ENCODE data around the gene VAV2. TPM values are rescaled to one million over a fixed set of nuclear protein-coding genes. Genes with fewer than 3 reads are reported as not detected.
"Not testable (repeated sequence)": the region's sequence is repeated elsewhere in the genome, so short reads cannot be mapped to it uniquely, and the experiment has no call there.

VAV2 gene
- total RNA-seq, 6 experiments from 2014 or later = 17.6 to 24.5 (median 21.7) TPM

GRCh38 chr9:133768371-133768858, 223.7 kb downstream of the VAV2 start:
- Mint-ChIP-seq H3K9me3 (peaks cover 17% of the 10 kb centered on the region), H3K36me3 (ENCODE audit: low read depth) (peaks cover 45% of the 10 kb centered on the region)

GRCh38 chr9:133767625-133768024, 224.5 kb downstream of the VAV2 start:
- Mint-ChIP-seq H3K27me3 (ENCODE audit: insufficient read depth) (peaks cover 2% of the 10 kb centered on the region), H3K4me1 (ENCODE audit: low read depth) (peaks cover 10% of the 10 kb centered on the region), H3K4me3 (no peak overlapping the region), H3K9me3 (peaks cover 17% of the 10 kb centered on the region), H3K27ac (no peak overlapping the region), H3K36me3 (ENCODE audit: low read depth) (peaks cover 43% of the 10 kb centered on the region)
- no peak for TF ChIP-seq CTCF (IDR thresholded peaks at IDR 0.05)
- DNase-seq = no peak

More at GRCh38 chr9:133768371-133768858, 223.7 kb downstream of the VAV2 start:
- Mint-ChIP-seq H3K4me3 (no peak overlapping the region), H3K27ac (no peak overlapping the region), H3K27me3 (ENCODE audit: insufficient read depth) (peaks cover 2% of the 10 kb centered on the region), H3K4me1 (ENCODE audit: low read depth) (peaks cover 10% of the 10 kb centered on the region)
- TF ChIP-seq CTCF (IDR thresholded peaks at IDR 0.05) = no peak
- no peak for DNase-seq

- no peak overlapping the region for H3K4me3 Mint-ChIP-seq
- H3K27me3 Mint-ChIP-seq (ENCODE audit: insufficient read depth) = no peaks in the 10 kb centered on the region; the same call in 1 of the 2 replicates
- no peak overlapping the region for H3K27ac Mint-ChIP-seq
- peaks cover 17% of the 10 kb centered on the region for H3K9me3 Mint-ChIP-seq
- no peak for TF ChIP-seq CTCF (IDR thresholded peaks at IDR 0.05)
- no peak for DNase-seq
- H3K36me3 Mint-ChIP-seq (ENCODE audit: low read depth) = peaks cover 43% of the 10 kb centered on the region
- H3K4me1 Mint-ChIP-seq (ENCODE audit: low read depth) = peaks cover 10% of the 10 kb centered on the region
These were observed 225.1 kb downstream of the VAV2 start for GRCh38 chr9:133767008-133767407.

GRCh38 chr9:133766234-133766633, 225.9 kb downstream of the VAV2 start:
- H3K4me3 Mint-ChIP-seq; H3K27me3 Mint-ChIP-seq (ENCODE audit: insufficient read depth); DNase-seq; H3K27ac Mint-ChIP-seq: not testable (repeated sequence)
- peaks cover 10% of the 10 kb centered on the region for H3K4me1 Mint-ChIP-seq (ENCODE audit: low read depth)
- peaks cover 17% of the 10 kb centered on the region for H3K9me3 Mint-ChIP-seq
- peaks cover 43% of the 10 kb centered on the region for H3K36me3 Mint-ChIP-seq (ENCODE audit: low read depth)

GRCh38 chr9:133763272-133764183, 228.6 kb downstream of the VAV2 start:
- Mint-ChIP-seq H3K27ac (peak overlapping the region; percentile 32; the same call in 1 of the 2 replicates), H3K36me3 (ENCODE audit: low read depth) (peaks cover 37% of the 10 kb centered on the region), H3K9me3 (peaks cover 17% of the 10 kb centered on the region), H3K4me3 (no peak overlapping the region), H3K4me1 (ENCODE audit: low read depth) (peaks cover 10% of the 10 kb centered on the region), H3K27me3 (ENCODE audit: insufficient read depth) (no peaks in the 10 kb centered on the region; the same call in 1 of the 2 replicates)
- TF ChIP-seq CTCF (IDR thresholded peaks at IDR 0.05) = no peak
- DNase-seq = peak; percentile 35
